Fibroblast of skin of back (primary cell): ENCODE measurements around the gene TGFBI.

ENCODE experiments used
- DNase-seq: peaks from one replicate; pipeline ENCODE4 v3.0.0-alpha.2; 2013

Gene TGFBI

GRCh38 chr5:136048966-136049365, 20.2 kb downstream of the TGFBI start:
- no peak for DNase-seq

- no peak for DNase-seq
Measured at GRCh38 chr5:136051486-136052220, 22.9 kb downstream of the TGFBI start.

- DNase-seq, result no peak
Measured at GRCh38 chr5:136052692-136053335, 24.0 kb downstream of the TGFBI start.

- peak; percentile 99 for DNase-seq
Measured at GRCh38 chr5:136053336-136054141, 24.8 kb downstream of the TGFBI start.

- peak; percentile 62 for DNase-seq
Measured at GRCh38 chr5:136054142-136055019, 25.6 kb downstream of the TGFBI start.

- no peak for DNase-seq
Measured at GRCh38 chr5:136055612-136056309, 27.0 kb downstream of the TGFBI start.

- no peak for DNase-seq
Measured at GRCh38 chr5:136056336-136056735, 27.5 kb downstream of the TGFBI start.

GRCh38 chr5:136056771-136057335, 28.1 kb downstream of the TGFBI start:
- DNase-seq, result no peak

- DNase-seq, result no peak
Measured at GRCh38 chr5:136057401-136058038, 28.7 kb downstream of the TGFBI start.

- peak; percentile 98 for DNase-seq
Measured at GRCh38 chr5:136058039-136058971, 29.5 kb downstream of the TGFBI start.

- no peak for DNase-seq
Measured at GRCh38 chr5:136058972-136059354, 30.2 kb downstream of the TGFBI start.

GRCh38 chr5:136060963-136061362, 32.2 kb downstream of the TGFBI start:
- no peak for DNase-seq

GRCh38 chr5:136061630-136062365, 33.0 kb downstream of the TGFBI start:
- no peak for DNase-seq

- no peak for DNase-seq
Measured at GRCh38 chr5:136062366-136063274, 33.8 kb downstream of the TGFBI start.

GRCh38 chr5:136063778-136064465, 35.1 kb downstream of the TGFBI start:
- DNase-seq, result no peak

- DNase-seq, result no peak
Measured at GRCh38 chr5:136064510-136064909, 35.7 kb downstream of the TGFBI start.

GRCh38 chr5:136065588-136065987, 36.8 kb downstream of the TGFBI start:
- no peak for DNase-seq
